D721Med (cell line): ENCODE results near the gene IGSF9.

Source experiments
- DNase-seq: peaks from one replicate; pipeline ENCODE4 v3.0.0; 2011; ENCODE audit warnings: low spot score; ENCODE audit not compliant: insufficient read length
- FAIRE-seq: peaks from 2 replicates; lab custom pipeline; 2011; peaks lifted over from hg19 to GRCh38; lab: Jason Lieb, UNC
- CTCF ChIP-seq: IDR thresholded peaks from 2 replicates; pipeline ENCODE4 v1.5.1; 2012; ENCODE audit warnings: mild to moderate bottlenecking, control low read depth; ENCODE audit not compliant: insufficient read depth; ENCODE audit errors: missing control alignments

The IGSF9 gene

GRCh38 chr1:159895286-159895685 lies 50.1 kb downstream of the IGSF9 start:
- FAIRE-seq (no peak), DNase-seq (no peak)
- no peak for TF ChIP-seq CTCF

GRCh38 chr1:159892944-159893343 lies 52.5 kb downstream of the IGSF9 start:
- no peak for FAIRE-seq
- DNase-seq: no peak
- peak; percentile 4 for TF ChIP-seq CTCF

GRCh38 chr1:159891275-159892157 lies 53.9 kb downstream of the IGSF9 start:
- TF ChIP-seq CTCF: peak; percentile 100
- DNase-seq (peak; percentile 70), FAIRE-seq (peak; percentile 90)

GRCh38 chr1:159890390-159890789 lies 55.0 kb downstream of the IGSF9 start:
- FAIRE-seq (no peak), DNase-seq (no peak)
- no peak for TF ChIP-seq CTCF

- no peak for DNase-seq
- FAIRE-seq: no peak
- no peak for TF ChIP-seq CTCF
Measured at GRCh38 chr1:159889821-159890252, 55.6 kb downstream of the IGSF9 start.

- DNase-seq (no peak), FAIRE-seq (no peak)
- no peak for TF ChIP-seq CTCF
Measured at GRCh38 chr1:159889202-159889601, 56.2 kb downstream of the IGSF9 start.

GRCh38 chr1:159884296-159884695 lies 61.1 kb downstream of the IGSF9 start:
- DNase-seq: no peak
- no peak for FAIRE-seq
- TF ChIP-seq CTCF: no peak
